Erythroblast (primary cell): ENCODE data around the gene ZNF423.

ENCODE experiments used
- GATA1 ChIP-seq: IDR thresholded peaks from 2 replicates; pipeline ENCODE4 v1.6.1; 2011; ENCODE audit warnings: low read depth, mild to moderate bottlenecking, control low read depth, low read length, moderate library complexity
- POLR2A ChIP-seq: IDR thresholded peaks from 2 replicates; pipeline ENCODE4 v1.6.1; 2011; ENCODE audit warnings: mild to moderate bottlenecking, low read length

- TF ChIP-seq POLR2A (no peak), GATA1 (no peak)
Observed at GRCh38 chr16:49826515-49826914, 29.4 kb downstream of the ZNF423 start.
